ENCODE data around the gene THY1.
"Not testable (repeated sequence)": the region's sequence is repeated elsewhere in the genome, so short reads cannot be mapped to it uniquely, and the experiment has no call there.

THY1 gene

DNA sequence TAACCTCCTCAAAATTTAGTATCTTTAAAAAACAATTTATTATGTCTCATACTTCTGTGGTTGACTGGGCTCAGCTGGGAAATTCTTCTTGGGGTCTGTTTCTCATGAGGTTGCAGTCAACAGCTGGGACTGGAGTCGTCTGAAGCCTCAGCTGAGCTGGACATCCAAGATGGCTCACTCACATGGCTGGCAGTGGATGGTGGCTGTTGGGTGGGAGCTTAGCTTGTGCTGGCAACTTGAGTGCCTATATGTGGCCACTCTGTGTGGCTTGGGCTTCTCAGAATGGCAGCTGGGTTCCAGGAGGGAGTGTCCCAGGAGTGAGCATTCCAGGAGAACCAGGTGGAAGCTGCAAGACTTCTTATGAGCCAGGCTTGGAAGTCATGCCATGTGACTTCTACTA is 13.2 kb downstream of the THY1 start:
- no peaks in the 10 kb centered on the region for H3K27me3 ChIP-seq (replicated peaks; ENCODE audit: control insufficient read depth, insufficient read depth, low read length, poor library complexity, severe bottlenecking)
- H3K27ac ChIP-seq (ENCODE audit: insufficient read depth, low read length, poor library complexity, severe bottlenecking), result no peak overlapping the region
- H3K36me3 ChIP-seq (ENCODE audit: control insufficient read depth, insufficient read depth, low read length), result no peaks in the 10 kb centered on the region
- no peaks in the 10 kb centered on the region for H3K9me3 ChIP-seq (ENCODE audit: control insufficient read depth, low read length)
- no peaks in the 10 kb centered on the region for H3K4me1 ChIP-seq (ENCODE audit: control insufficient read depth, insufficient read depth, low read length, poor library complexity, severe bottlenecking)
- no peak for DNase-seq
- H3K4me3 ChIP-seq (ENCODE audit: insufficient read depth, low read depth, low read length, poor library complexity, severe bottlenecking), result no peak overlapping the region

DNA sequence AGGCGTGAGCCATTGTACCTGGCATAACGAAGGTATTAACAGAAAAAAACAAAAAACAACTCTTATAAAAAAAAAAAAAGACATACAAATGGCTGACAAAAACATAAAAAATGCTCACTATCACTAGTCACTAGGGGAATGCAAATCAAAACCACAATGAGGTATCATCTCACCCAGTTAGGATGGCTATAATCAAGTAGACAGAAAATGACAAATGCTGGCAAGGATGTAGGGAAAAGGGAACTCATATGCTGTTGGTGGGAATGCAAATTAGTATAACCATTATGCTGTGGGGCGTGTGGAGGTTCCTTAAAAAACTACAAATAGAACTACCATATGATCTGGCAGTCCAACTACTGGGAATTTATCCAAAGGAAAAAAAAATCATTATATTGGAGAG is 17.0 kb downstream of the THY1 start:
- Histone ChIP-seq H3K4me3 (ENCODE audit: insufficient read depth, low read depth, low read length, poor library complexity, severe bottlenecking) (no peak overlapping the region), H3K27ac (ENCODE audit: insufficient read depth, low read length, poor library complexity, severe bottlenecking) (no peak overlapping the region), H3K36me3 (ENCODE audit: control insufficient read depth, insufficient read depth, low read length) (no peaks in the 10 kb centered on the region), H3K27me3 (replicated peaks; ENCODE audit: control insufficient read depth, insufficient read depth, low read length, poor library complexity, severe bottlenecking) (no peaks in the 10 kb centered on the region), H3K9me3 (ENCODE audit: control insufficient read depth, low read length) (no peaks in the 10 kb centered on the region), H3K4me1 (ENCODE audit: control insufficient read depth, insufficient read depth, low read length, poor library complexity, severe bottlenecking) (no peaks in the 10 kb centered on the region)
- no peak for DNase-seq

DNA sequence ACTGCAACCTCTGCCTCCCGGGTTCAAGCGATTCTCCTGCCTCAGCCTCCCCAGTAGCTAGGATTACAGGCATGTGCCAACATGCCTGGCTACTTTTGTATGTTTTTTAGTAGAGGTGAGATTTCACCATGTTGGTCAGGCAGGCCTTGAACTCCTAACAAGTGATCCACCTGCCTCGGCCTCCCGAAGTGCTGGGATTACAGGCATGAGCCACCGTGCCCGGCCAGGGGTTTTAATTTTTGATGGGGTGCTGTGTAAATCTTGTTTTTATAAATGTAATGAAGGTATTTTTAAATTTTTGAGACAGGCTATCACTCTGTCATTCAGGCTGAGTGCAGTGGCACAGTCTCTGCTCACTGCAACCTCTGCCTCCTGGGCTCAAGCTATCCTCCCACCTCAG is 17.5 kb downstream of the THY1 start:
- not testable (repeated sequence) for H3K4me3 ChIP-seq (ENCODE audit: insufficient read depth, low read depth, low read length, poor library complexity, severe bottlenecking); H3K4me1 ChIP-seq (ENCODE audit: control insufficient read depth, insufficient read depth, low read length, poor library complexity, severe bottlenecking); DNase-seq; H3K27ac ChIP-seq (ENCODE audit: insufficient read depth, low read length, poor library complexity, severe bottlenecking); H3K9me3 ChIP-seq (ENCODE audit: control insufficient read depth, low read length); H3K36me3 ChIP-seq (ENCODE audit: control insufficient read depth, insufficient read depth, low read length); H3K27me3 ChIP-seq (replicated peaks; ENCODE audit: control insufficient read depth, insufficient read depth, low read length, poor library complexity, severe bottlenecking)

DNA sequence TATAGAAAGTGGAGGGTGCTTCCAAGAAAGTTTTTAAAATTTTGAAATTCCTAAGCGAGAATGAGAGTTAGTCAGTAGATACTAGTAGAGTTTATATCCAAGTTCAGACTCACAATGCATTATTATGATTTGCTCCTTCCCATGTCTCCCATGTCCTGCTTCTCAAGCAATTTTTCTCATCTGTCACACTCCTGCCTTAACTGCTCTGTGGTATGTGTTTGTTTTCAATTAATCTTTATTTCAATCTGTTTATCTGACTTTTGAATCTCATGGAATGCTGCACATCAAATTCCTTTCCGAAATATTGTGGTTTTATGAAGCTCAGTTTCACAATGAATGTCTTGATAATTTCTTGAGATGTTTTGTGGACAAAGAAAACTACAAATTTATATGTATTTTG is 18.1 kb downstream of the THY1 start:
- H3K4me3 ChIP-seq (ENCODE audit: insufficient read depth, low read depth, low read length, poor library complexity, severe bottlenecking), result no peak overlapping the region
- no peaks in the 10 kb centered on the region for H3K27me3 ChIP-seq (replicated peaks; ENCODE audit: control insufficient read depth, insufficient read depth, low read length, poor library complexity, severe bottlenecking)
- no peaks in the 10 kb centered on the region for H3K36me3 ChIP-seq (ENCODE audit: control insufficient read depth, insufficient read depth, low read length)
- no peaks in the 10 kb centered on the region for H3K9me3 ChIP-seq (ENCODE audit: control insufficient read depth, low read length)
- H3K27ac ChIP-seq (ENCODE audit: insufficient read depth, low read length, poor library complexity, severe bottlenecking), result no peak overlapping the region
- H3K4me1 ChIP-seq (ENCODE audit: control insufficient read depth, insufficient read depth, low read length, poor library complexity, severe bottlenecking), result no peaks in the 10 kb centered on the region
- no peak for DNase-seq

DNA sequence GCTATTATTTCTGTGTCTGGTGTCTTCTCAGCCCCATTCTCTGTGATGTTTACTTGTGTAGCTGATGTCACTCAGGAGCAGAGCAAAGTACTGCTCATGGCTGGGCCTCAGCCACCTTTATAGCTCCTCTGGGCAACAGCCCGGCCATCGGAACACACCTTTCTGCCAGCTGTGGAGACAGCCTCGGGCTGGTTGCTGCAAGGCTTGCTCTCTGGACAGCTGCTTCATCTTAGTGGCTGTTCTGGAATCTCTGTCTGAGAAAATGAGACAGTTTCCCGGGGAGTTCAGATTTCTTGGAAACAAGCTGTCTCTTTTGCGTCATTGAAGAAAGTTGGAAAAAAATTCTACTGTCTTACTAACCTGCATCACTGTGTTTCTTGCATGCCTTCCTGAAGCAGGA is 20.0 kb downstream of the THY1 start:
- Histone ChIP-seq H3K9me3 (ENCODE audit: control insufficient read depth, low read length) (no peaks in the 10 kb centered on the region), H3K27me3 (replicated peaks; ENCODE audit: control insufficient read depth, insufficient read depth, low read length, poor library complexity, severe bottlenecking) (no peaks in the 10 kb centered on the region), H3K4me1 (ENCODE audit: control insufficient read depth, insufficient read depth, low read length, poor library complexity, severe bottlenecking) (no peaks in the 10 kb centered on the region), H3K4me3 (ENCODE audit: insufficient read depth, low read depth, low read length, poor library complexity, severe bottlenecking) (no peak overlapping the region), H3K27ac (ENCODE audit: insufficient read depth, low read length, poor library complexity, severe bottlenecking) (no peak overlapping the region), H3K36me3 (ENCODE audit: control insufficient read depth, insufficient read depth, low read length) (no peaks in the 10 kb centered on the region)
- no peak for DNase-seq

DNA sequence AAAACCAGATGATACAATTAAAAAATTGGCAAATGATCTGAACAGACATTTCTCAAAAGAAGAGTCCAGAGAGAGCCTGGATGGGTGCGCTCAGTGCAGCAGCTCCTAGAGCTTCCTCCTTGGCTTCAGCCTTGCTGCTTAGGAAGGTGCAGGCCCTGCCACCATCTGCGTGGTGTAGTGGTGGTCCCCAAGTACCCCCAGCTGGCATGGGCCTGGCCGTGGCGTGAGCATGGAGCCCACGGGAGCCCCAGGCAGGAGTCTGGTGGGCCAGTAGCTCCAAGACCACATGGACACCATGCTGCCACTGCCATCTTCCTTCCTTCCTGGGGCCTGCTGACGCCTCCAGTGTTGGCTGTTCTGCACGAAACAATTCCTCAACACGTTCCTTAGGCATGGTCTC is 20.5 kb downstream of the THY1 start:
- H3K36me3 ChIP-seq (ENCODE audit: control insufficient read depth, insufficient read depth, low read length), result no peaks in the 10 kb centered on the region
- H3K9me3 ChIP-seq (ENCODE audit: control insufficient read depth, low read length), result no peaks in the 10 kb centered on the region
- no peaks in the 10 kb centered on the region for H3K27me3 ChIP-seq (replicated peaks; ENCODE audit: control insufficient read depth, insufficient read depth, low read length, poor library complexity, severe bottlenecking)
- no peak overlapping the region for H3K27ac ChIP-seq (ENCODE audit: insufficient read depth, low read length, poor library complexity, severe bottlenecking)
- H3K4me3 ChIP-seq (ENCODE audit: insufficient read depth, low read depth, low read length, poor library complexity, severe bottlenecking), result no peak overlapping the region
- no peak for DNase-seq
- no peaks in the 10 kb centered on the region for H3K4me1 ChIP-seq (ENCODE audit: control insufficient read depth, insufficient read depth, low read length, poor library complexity, severe bottlenecking)

DNA sequence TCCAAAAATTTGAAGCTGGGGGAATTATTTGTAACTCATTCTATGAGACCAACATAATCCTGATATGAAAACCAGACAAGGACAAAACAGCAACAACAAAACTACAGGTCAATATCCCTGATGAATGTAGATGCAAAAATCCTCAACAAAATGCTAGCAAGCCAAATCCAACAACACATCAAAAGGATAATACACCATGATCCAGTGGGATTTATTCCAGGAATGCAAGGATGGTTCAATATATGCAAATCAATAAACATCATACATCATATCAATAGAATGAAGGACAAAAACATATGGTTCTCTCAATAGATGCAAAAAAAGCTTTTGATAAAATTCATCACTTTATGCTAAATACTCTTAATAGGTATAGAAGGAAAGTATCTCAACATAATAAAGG is 22.1 kb downstream of the THY1 start:
- H3K36me3 ChIP-seq (ENCODE audit: control insufficient read depth, insufficient read depth, low read length), result no peaks in the 10 kb centered on the region
- no peaks in the 10 kb centered on the region for H3K9me3 ChIP-seq (ENCODE audit: control insufficient read depth, low read length)
- no peak overlapping the region for H3K4me3 ChIP-seq (ENCODE audit: insufficient read depth, low read depth, low read length, poor library complexity, severe bottlenecking)
- no peak for DNase-seq
- H3K4me1 ChIP-seq (ENCODE audit: control insufficient read depth, insufficient read depth, low read length, poor library complexity, severe bottlenecking), result no peaks in the 10 kb centered on the region
- H3K27ac ChIP-seq (ENCODE audit: insufficient read depth, low read length, poor library complexity, severe bottlenecking), result no peak overlapping the region
- no peaks in the 10 kb centered on the region for H3K27me3 ChIP-seq (replicated peaks; ENCODE audit: control insufficient read depth, insufficient read depth, low read length, poor library complexity, severe bottlenecking)

DNA sequence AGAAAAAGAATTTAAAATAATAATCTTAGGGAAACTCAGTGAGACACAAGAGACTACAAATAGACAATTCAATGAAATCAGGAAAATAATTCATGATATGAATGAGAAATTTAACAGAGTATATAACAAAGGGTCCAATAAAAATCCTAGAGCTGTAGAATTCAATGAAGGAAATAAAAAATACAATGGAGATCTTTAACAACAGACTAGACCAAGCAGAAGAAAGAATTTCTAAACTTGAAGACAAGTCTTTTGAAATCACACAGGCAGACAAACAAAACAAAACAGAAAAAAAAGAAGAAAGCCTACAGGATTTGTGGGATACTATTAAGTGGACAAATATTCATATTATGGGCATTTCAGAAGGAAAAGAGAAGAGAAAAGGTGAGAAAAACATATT is 25.2 kb downstream of the THY1 start:
- DNase-seq, result no peak
- no peaks in the 10 kb centered on the region for H3K9me3 ChIP-seq (ENCODE audit: control insufficient read depth, low read length)
- no peaks in the 10 kb centered on the region for H3K27me3 ChIP-seq (replicated peaks; ENCODE audit: control insufficient read depth, insufficient read depth, low read length, poor library complexity, severe bottlenecking)
- no peak overlapping the region for H3K27ac ChIP-seq (ENCODE audit: insufficient read depth, low read length, poor library complexity, severe bottlenecking)
- no peaks in the 10 kb centered on the region for H3K4me1 ChIP-seq (ENCODE audit: control insufficient read depth, insufficient read depth, low read length, poor library complexity, severe bottlenecking)
- H3K4me3 ChIP-seq (ENCODE audit: insufficient read depth, low read depth, low read length, poor library complexity, severe bottlenecking), result no peak overlapping the region
- no peaks in the 10 kb centered on the region for H3K36me3 ChIP-seq (ENCODE audit: control insufficient read depth, insufficient read depth, low read length)

DNA sequence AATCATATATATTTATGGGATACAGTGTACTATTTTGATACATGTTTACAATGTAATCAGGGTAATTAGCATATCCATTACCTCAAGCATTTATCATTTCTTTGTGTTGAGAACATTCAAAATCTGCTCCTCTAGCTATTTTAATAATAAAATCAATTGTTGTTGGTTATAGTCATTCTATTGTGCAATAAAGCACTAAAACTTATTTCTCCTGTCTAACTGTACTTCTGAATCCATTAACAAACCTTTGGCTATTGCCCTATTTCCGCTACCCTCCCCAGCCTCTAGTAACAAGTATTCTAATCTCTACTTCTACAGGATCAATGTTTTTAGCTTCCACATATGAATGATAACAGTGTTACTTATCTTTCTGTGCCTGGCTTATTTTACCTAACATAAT is 26.1 kb downstream of the THY1 start:
- no peak overlapping the region for H3K27ac ChIP-seq (ENCODE audit: insufficient read depth, low read length, poor library complexity, severe bottlenecking)
- no peaks in the 10 kb centered on the region for H3K9me3 ChIP-seq (ENCODE audit: control insufficient read depth, low read length)
- no peaks in the 10 kb centered on the region for H3K36me3 ChIP-seq (ENCODE audit: control insufficient read depth, insufficient read depth, low read length)
- no peaks in the 10 kb centered on the region for H3K4me1 ChIP-seq (ENCODE audit: control insufficient read depth, insufficient read depth, low read length, poor library complexity, severe bottlenecking)
- no peak overlapping the region for H3K4me3 ChIP-seq (ENCODE audit: insufficient read depth, low read depth, low read length, poor library complexity, severe bottlenecking)
- DNase-seq, result no peak
- H3K27me3 ChIP-seq (replicated peaks; ENCODE audit: control insufficient read depth, insufficient read depth, low read length, poor library complexity, severe bottlenecking), result no peaks in the 10 kb centered on the region

DNA sequence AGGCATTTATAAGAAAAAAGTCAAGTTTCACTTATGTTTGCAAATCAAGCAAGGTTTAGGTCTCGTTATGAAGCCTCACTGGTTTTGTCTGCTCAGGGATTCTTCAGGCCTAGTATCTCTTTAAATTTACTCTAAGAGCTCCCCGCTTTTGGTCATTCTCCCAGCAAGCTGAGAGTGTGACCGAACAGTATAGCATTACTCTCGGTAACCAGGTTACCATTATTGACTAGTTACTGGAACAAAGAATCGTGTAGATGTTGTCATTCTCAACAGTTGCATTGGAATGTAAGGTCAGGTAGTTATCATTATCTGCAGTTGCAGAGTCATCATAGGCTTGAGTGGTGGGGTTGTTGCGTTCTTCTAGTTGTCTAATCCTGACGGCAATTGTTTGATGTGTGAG is 31.7 kb downstream of the THY1 start:
- no peak overlapping the region for H3K4me3 ChIP-seq (ENCODE audit: insufficient read depth, low read depth, low read length, poor library complexity, severe bottlenecking)
- H3K4me1 ChIP-seq (ENCODE audit: control insufficient read depth, insufficient read depth, low read length, poor library complexity, severe bottlenecking), result no peaks in the 10 kb centered on the region
- DNase-seq, result no peak
- no peaks in the 10 kb centered on the region for H3K9me3 ChIP-seq (ENCODE audit: control insufficient read depth, low read length)
- no peaks in the 10 kb centered on the region for H3K27me3 ChIP-seq (replicated peaks; ENCODE audit: control insufficient read depth, insufficient read depth, low read length, poor library complexity, severe bottlenecking)
- no peak overlapping the region for H3K27ac ChIP-seq (ENCODE audit: insufficient read depth, low read length, poor library complexity, severe bottlenecking)
- no peaks in the 10 kb centered on the region for H3K36me3 ChIP-seq (ENCODE audit: control insufficient read depth, insufficient read depth, low read length)

DNA sequence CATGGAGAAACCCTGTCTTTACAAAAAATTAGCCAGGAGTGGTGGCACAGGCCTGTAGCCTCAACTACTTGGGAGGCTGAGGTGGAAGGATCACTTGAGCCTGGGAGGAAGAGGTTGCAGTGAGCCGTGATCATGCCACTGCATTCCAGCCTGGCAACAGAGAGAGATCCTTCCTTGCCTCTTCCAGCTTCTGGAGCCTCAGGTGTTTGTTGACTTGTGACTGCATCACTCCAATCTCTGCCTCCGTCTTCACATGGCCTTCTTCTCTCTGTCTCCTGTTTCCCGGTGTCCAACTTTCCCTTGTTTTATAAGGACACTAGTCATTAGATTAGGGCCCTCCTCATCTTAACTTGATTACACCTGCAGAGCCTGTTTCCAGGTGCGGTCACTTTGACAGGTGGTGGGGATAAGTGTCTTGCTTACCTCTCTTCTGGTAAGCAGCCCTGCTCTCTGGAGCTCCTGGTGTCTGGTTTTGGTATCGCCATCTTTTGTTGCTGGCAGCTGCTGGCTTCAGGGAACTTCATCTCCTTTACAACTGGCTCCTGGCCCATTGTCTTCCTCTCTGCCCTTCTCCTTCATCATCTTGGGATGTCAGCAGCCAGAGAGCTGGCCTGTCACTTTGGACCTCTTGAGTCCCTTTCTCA is 33.2 kb downstream of the THY1 start:
- no peaks in the 10 kb centered on the region for H3K36me3 ChIP-seq (ENCODE audit: control insufficient read depth, insufficient read depth, low read length)
- no peaks in the 10 kb centered on the region for H3K9me3 ChIP-seq (ENCODE audit: control insufficient read depth, low read length)
- no peak for DNase-seq
- no peak overlapping the region for H3K4me3 ChIP-seq (ENCODE audit: insufficient read depth, low read depth, low read length, poor library complexity, severe bottlenecking)
- no peaks in the 10 kb centered on the region for H3K27me3 ChIP-seq (replicated peaks; ENCODE audit: control insufficient read depth, insufficient read depth, low read length, poor library complexity, severe bottlenecking)
- no peaks in the 10 kb centered on the region for H3K4me1 ChIP-seq (ENCODE audit: control insufficient read depth, insufficient read depth, low read length, poor library complexity, severe bottlenecking)
- H3K27ac ChIP-seq (ENCODE audit: insufficient read depth, low read length, poor library complexity, severe bottlenecking), result no peak overlapping the region

All from effector memory CD4-positive, alpha-beta T cell (primary cell).